Kidney capillary endothelial cell (primary cell): Measurements from ENCODE around the gene TICAM2.

Source experiments
- DNase-seq: peaks from one replicate; pipeline ENCODE4 v3.0.0-alpha.2; 2018; ENCODE audit warnings: low spot score

Gene TICAM2

DNA sequence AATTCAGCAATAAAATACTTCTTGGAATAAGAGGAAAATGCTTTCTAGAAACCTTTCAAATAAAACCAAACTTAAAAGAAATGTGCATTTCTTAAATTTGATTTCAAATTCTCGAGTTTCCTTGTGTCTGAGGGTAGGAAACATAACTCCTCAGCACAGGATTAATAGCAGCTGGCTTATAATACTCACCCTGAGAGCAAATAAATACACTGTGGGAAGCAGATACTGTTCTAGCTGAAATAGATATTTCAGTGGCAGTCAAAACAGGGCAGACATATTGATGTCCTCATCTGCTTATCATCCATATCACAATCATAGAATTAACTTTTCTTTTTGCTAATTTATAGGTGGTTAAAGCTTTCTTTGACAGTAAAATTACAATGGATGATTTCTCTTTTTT is 33.6 kb downstream of the TICAM2 start:
- DNase-seq = no peak

DNA sequence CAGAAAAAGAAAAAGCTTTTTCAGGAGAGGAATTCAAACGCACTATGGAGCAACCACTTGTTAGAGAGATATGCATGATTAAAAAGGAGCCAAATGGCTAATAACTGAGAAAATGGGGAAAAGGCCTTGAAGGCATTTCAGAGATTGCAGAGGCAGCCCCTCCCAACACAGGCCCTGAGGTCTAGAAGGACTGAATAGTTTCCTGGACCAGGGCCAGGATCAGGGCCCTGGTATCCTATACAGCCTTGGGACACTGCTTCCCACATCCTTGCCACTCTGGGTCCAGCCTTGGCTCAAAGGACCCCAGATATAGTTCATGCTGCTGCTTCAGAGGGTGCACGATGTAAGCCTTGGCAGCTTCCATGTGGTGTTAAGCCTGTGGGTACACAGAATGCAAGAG is 37.0 kb downstream of the TICAM2 start:
- DNase-seq = no peak

DNA sequence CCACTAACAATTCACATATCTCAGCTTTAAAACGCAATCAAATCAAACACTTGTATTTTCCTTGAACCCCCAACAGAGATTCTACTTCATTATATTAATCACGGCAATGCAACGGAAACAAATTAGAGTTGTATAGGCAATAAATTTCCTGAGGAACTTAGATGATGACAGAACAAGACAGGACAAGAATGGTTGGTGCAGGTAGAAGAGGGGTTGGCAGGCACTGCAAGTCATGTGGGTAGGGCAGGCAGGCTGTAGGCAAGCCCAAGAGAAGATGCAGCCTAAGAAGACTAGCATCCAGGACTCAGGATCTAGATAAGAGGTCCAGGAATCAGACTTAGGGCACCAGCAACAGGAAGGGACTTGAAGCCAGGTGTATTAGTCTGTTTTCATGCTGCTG is 41.1 kb downstream of the TICAM2 start:
- no peak for DNase-seq

DNA sequence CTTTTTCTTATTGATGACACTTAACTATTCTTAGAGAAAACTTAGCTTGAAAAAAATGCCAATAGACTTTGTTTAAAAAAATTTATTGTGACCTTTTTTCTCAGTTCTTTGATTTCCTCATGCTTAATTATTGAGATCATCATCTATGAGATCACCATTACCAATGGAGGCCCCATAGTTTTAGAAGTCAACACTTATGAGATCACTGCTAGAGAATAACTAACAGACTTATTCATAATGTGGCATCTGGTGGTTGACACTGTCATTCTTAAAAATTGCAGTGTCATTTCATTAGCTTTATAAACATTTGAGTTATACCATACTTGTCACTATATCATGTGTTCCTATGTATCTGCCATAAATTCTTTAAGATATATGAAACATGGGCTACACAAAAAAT is 42.8 kb downstream of the TICAM2 start:
- no peak for DNase-seq

DNA sequence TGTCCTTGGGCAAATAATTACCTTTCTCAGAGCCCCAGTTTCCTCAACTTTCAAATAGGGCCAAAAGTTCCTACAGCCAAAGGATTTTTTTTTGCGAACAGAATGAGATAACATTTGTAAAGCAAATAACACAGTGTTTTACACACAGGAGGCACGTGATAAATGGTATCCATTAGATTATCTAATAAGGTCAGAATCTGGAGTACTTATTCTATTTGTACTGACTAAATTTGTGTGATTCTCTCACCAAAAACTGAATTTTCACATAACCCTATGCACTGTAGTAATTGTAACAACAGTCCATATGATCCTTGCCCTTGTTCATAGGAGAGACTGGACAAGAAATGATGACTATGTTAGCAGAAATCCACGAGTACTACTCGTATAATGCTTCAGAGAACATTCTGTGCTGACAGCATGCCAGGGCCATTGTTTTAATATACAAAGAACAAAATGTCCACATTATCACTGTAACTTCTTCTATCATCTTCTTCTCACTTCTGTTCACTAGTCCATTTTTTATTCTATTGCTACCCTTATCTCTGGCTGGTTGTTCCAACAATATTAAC is 43.8 kb downstream of the TICAM2 start:
- DNase-seq = no peak

DNA sequence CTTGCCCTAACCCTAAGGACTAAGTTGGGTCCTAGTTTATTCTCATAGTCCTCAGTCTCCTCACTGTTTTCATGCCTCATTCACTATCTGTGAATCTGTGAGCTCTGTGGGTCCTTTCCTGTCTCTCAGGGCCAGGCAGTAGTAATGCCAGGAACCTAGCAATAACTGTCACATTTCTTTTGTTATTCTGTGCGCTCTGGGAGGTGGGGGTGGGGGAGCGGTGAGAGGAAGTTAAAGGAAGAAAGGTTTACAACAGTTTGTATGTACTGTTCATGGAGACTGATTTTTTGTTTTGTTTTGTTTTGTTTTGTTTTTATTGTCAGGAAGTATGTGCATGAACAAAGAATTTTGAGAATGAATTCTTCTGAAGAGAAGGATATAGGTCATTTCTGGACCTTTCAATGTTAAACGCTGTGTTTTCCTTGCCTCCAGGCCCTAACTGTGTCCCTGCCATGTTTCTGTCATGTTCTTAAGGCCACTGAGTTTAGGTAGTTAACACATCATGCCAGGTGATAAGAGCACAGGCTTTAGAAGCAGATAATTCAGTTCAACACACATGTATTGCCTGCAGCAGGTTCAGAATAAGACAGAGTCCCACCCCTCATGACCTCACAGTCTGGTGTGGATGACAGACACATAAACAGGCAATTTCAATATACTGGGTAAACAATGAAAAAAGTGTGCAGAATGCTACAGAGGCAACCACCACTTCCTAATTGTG is 44.5 kb downstream of the TICAM2 start:
- DNase-seq = peak; percentile 62

DNA sequence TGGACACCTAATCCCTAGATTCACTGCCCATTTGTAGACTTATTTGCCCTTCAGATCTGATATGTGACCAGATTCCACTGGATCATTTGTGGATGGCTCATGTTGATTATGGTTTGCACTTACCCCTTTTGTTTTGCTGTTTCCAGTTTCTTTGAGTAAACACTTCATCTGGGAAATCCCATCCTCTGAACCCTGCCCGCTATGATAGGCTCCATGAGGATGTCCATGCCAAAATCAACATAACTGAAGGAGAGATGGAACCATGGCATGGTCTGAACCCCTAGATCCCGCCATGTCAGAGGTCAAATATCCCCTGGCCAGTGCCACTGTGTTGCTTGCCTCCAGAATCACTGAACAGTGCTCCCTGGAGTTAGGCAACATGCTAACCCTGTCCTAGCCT is 46.0 kb downstream of the TICAM2 start:
- no peak for DNase-seq

DNA sequence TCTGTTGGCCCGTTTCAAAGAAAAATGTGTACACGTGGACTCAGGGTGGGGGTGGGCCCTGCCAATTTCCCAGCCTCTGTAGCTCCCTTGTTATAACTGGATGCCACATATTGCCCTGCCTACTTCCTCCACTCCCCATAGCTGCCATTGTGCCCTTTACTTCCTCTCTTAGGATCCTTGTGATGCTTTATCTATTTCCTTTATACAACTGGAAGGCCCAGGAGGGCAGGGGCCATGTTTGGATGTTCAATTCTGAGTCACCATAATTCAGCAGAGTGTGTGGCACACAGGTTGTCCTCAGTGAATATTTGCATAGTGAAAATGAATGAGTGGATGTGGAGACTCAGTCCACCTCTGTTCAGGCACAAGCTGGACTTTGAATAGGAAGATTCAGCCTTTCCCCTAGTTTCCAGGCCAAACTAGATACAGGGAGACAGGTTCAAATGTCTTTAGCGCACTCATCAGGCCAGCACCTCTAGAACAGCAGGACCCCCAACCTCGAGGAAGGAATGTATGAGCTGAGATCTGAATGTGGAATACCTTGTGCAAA is 47.1 kb downstream of the TICAM2 start:
- DNase-seq = no peak

DNA sequence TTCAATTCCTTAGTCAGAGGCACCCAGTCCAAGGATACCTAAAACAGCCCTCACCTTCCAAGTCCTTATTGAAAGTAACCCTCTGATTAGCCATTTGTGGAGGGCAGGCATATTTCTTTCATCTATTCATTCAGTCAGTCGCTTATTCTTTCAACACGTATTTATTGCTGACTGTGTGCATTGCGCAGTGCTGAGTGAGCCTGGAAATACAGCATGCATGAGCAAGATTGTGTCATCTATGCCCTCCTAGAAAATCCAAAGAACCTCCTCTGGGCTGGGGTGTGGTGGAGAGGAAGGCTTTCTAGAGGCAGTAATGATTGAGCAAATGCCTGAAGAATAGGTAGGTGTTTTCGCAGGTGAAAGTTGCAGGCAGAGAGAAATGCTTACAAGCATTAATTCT is 49.2 kb downstream of the TICAM2 start:
- DNase-seq = no peak

DNA sequence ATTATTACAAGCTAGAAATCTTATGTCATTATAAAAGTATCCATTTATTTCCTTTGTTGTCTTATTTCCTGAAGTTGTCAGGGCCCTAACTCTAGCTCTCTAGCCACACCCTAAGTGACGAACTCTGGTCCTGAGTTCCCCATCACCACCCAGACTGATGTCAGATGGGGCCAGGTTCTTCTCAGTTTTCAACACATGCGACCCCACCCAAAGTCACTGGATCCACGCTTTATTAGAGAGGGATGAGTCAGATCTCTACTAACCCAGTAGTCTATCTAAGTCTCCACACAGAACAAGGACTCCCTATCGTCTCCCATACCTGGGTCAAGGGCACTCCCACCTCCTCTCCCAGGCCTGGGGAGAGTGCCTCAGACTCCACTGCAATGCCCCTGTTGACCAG is 50.9 kb downstream of the TICAM2 start:
- DNase-seq = no peak

DNA sequence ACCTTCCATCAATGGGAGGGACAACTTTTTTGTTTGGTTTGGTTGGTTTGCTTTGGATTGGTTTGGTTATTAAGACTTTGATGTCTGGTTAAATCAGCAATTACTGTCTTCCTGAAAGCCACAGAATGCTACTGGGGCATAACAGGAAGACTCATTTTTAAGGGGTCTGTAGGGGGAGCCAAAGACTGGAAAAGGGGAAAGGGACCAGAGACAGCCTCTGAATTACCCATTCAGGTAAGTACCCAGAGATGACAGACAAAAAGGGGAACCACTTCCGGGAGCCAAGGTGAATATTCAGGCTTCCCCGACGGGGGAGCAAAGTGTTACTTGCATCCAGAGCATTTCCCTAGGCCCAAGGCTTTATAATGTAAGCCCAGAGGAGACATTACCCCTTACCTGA is 53.1 kb downstream of the TICAM2 start:
- DNase-seq = no peak

DNA sequence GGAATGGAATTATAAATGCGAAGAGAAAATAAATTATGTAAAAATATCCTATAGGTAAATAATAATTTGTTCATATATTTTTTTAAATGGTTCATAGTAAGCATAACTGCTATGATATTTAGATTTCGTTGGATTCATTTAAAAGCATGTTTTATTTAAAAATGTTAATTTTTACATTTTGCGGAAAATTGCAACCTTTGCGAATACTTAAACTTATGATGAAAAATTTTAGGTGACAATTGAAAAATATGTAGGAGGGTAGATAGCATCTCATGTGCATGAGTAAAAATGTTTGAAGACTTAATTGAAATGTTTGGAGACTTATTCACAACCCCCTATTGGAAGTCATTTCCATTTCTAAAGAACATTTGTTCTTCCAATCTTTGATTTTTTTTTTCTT is 53.6 kb downstream of the TICAM2 start:
- no peak for DNase-seq

DNA sequence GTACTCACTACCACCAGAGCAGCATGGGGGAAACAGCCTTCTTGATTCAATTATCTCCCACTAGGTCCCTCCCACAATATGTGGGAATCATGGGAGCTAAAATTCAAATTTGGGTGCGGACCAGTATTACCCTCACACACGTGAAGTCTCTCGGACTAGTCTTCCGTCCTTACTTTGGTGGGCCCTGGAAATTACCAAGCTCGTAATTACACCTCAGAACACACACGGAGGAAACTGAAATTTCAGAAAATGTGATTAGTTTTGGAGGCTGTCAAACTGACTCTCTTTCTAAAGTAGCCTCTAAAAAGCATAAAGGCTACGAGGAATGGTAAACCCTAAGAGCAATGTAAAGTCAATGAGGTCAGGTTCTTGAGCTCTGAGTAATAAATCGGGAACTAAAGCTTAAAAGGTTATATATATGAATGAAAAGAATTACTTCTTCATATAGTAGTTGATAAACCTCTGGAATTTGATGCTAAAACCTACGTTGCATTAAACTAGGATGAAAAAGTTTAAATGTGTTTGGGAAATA is 56.9 kb downstream of the TICAM2 start:
- no peak for DNase-seq

DNA sequence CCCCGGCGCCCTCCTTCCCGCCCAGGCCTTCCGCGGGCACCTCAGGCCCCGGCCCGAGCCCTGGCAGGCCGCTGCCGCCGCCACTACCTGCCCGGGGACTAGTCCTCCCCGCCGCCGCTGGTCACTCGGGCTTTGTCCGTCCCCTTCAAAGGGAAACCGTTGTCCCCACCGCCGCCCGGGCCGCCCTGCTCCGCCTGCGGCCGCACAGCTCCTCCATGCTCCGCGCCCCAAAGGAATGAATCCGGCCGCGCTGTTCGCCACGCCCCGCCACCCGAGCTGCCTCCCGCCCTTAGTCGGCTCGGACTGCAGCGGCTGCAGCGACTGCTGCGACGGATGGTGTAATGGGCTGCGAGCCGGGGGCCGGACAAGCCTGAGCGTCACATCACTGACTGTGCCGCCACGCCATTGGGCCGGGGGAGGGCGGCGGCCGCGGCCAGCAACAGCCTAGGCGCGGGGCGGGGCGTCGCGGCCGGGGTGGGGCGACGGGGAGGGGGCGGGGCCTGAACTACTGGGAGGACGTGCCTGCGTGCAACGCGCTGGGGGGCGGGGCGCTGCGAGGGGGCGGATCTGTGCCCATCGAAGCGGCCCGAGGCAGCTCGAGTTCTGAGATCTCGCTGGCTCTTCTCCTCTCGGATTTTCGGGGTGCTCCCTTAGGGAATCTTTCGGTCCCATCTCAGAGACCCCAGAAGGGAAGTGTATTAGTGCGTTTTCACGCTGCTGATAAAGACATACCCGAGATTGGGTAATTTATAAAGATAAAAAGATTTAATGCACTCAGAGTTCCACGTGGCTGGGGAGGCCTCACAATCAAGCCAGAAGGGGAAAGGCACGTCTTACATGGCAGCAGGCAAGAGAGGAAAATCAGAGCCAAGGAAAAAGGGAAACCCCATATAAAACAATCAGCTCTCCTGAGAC is 57.6 kb downstream of the TICAM2 start, which contains the start of gene FEM1C:
TSS of gene FEM1C (minus strand) at position 340 of the 915 bp plus-strand sequence. CDS start 1,282 bp downstream, outside the sequence.
- DNase-seq = peak; percentile 92

DNA sequence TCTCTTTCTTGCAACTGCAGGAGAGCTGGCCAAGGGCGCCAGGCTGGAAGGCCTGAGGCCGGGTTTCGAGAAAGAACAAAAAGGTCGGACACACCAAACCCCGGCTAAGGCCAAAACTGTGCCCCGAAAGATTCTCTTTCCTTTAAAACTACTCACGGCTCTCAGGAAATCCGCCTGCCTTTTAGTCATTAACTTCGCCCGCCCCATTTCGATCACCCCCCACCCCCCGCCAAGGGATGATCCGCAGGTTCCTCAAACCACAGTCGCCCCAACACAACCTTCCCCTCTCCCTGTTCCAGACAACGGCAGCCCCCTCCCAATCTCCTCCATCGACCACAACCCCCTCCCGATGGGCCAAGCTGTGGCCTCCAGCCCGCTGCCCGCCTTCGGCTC is 58.2 kb downstream of the TICAM2 start:
- DNase-seq = peak; percentile 66

DNA sequence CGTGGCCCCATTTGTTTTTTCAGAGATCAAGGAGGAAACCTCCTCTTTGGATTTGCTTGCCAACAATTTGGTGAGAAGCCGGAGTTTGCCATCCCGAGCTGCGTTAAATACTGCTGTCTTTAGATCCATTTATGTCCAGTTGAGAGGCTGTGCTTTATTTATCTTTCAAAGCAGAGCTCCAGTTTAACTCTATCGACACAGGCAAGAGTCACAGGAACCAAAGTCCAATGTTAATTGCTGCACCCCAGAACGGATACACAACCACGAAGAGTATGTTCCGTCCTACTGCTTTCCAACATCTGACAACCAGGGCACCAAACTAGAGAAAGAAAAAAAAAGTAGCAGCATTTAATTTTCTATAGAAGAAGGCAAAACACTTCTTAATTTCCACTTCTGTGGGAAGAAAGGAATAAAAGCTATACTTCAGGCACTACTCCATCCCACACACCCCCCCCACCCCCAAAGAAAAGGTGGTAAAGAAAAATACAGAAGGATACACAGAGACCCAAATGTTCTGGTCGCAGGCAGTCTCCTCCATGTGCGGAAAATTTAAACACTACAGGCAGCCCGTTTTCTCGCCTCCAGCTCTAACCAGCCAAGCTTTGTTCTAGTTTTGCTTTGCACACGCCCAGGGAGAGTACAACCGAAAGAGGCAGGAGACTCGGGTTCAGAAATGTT is 58.8 kb downstream of the TICAM2 start:
- no peak for DNase-seq

DNA sequence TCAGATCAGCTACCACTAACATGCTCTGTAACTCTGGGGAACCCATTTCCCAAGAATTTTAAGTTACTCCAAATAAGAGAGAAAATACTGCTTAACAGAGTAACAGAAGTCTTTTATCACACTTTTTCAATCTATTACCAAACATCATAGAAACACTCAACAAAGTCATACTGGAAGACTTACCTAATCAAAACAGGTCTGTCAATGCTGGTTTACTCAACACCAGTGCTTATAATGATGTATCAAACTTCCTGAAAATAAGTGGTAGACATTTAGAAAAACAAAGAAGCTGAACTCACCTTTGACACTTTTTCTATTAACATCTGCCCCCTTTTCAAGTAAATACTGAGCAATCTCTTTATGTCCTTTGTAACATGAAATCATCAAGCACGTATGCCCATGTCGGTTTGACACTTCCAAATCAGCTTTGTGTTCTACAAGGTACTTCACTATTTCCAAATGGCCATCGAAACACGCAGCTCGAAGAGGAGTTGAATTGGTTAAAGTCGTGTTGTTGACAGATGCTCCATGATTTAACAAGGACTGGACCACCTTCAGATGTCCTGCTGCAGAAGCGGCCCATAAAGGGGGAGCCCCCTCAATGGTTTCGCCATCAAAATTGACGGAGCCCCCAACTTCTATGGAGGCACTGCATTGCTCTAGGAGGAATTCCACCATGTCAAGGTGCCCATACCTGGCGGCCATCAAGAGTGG is 59.5 kb downstream of the TICAM2 start:
- DNase-seq = no peak

DNA sequence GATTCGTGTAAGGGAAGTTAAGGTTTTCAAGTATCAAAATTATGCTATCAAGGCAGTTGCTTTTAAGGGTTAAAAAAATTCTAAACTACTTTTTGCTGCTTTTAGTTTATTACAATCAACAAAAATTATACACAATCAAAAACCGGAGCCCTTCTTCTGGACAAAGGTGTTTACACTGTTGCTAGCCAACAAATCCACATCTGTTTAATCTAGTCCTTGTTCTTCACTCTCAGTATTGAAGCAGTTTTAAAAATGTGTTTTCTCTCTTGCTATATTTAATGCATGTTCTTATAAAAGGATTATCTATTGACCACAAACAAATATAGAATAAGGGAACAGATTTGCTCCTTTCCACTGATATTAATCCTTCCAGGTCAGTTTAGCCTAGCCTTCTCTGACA is 60.2 kb downstream of the TICAM2 start:
- DNase-seq = no peak

DNA sequence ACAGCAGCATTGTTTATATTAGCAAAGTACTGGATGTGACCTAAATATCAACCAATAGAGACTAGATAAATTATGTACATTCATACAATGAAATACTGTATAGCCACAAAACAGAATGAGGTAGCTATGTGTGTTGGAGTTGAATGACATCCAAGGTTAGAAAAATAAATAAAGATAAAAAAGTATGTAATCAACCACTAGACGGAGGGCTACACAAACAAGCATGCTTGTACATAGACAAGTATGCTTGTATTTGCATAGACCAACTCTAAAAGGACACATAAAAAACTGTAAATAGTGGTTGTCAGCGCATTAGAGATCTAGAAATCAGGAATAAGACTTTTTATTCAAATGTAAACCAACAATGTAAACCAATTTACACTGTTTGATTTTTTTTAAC is 60.7 kb downstream of the TICAM2 start:
- no peak for DNase-seq

DNA sequence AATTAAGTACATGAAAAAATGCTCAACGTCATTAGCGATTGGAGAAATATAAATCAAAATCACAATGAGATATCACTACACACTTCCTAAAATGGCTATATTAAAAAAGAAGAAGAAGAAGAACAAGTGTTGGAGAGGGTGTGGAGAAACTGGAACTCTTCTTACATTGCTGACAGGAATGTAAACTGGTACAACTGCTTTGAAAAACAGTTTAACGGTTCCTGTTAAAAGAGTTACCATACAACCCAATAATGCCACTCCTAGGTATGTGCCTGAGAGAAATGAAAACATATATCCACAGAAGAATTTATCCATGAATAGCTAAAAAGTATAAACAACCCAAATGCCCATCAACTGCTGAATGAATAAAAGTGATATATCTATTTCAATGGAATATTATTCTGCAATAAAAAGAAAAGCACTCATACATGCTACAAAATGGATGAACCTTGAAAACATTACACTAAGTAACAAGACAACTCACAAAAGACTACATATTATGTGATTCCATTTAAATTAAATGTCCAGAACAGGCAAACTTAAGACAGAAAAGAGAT is 66.7 kb downstream of the TICAM2 start:
- DNase-seq = no peak

DNA sequence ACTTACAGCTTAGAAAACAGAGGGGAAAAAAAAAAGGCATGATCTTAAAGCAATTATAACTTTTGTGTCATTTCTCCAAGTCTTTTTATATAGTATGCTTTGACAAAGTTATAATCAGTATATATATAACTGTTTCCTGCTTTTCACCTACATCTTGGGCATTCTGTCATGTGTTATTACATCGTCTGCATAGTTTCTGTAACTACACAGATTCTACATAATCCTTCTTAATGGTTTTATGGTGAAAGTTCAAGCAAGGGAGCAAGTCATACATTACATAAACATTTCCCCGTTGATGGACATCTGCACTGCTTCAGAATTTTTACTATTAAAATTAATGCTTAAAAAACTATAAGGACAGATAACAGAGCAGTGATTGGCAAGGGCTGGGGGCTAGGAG is 69.8 kb downstream of the TICAM2 start:
- no peak for DNase-seq
